Activated CD4-positive, CD25-positive, alpha-beta regulatory T cell treated with anti-CD3 and anti-CD28 coated beads, Interleukin-2, amount 50 U/mL, for 72 hours (primary cell): ENCODE results near the gene TGM1.
"Not testable (repeated sequence)": the region's sequence is repeated elsewhere in the genome, so short reads cannot be mapped to it uniquely, and the experiment has no call there.

Source experiments
- DNase-seq: peaks from one replicate; pipeline ENCODE4 v3.0.0; 2021

Gene TGM1

DNA sequence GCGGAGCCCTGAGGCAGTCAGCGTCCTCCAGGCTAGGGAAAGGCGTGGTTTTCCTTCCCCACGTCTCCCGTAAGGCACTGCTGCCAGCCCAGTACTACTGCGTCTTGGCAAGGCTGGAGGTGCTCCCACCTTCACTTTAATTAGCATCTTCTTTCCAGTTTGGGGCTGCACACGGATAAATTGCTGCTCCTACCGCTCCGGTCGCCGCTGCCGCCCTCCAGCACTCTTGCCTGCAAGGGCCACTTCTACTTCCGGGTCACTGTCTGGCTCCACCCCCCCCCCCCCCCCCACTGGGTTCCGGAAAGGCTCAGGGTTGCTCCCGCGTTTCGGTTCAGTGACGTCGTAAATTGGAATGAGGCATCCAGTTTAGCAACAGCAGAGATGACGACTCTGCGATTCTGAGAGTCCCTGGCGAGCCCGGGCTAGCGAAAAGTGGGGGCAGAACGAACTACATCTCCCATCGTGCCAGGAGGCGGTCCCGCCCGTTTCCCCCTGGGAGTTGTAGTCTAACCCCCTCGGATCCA is 30.8 kb downstream of the TGM1 start, which contains the start of gene NEDD8:
Gene NEDD8 (minus strand): TSS at position 247 of the 524 bp plus-strand sequence. CDS start 100 bp downstream, at position 147.
- DNase-seq = peak; percentile 78

DNA sequence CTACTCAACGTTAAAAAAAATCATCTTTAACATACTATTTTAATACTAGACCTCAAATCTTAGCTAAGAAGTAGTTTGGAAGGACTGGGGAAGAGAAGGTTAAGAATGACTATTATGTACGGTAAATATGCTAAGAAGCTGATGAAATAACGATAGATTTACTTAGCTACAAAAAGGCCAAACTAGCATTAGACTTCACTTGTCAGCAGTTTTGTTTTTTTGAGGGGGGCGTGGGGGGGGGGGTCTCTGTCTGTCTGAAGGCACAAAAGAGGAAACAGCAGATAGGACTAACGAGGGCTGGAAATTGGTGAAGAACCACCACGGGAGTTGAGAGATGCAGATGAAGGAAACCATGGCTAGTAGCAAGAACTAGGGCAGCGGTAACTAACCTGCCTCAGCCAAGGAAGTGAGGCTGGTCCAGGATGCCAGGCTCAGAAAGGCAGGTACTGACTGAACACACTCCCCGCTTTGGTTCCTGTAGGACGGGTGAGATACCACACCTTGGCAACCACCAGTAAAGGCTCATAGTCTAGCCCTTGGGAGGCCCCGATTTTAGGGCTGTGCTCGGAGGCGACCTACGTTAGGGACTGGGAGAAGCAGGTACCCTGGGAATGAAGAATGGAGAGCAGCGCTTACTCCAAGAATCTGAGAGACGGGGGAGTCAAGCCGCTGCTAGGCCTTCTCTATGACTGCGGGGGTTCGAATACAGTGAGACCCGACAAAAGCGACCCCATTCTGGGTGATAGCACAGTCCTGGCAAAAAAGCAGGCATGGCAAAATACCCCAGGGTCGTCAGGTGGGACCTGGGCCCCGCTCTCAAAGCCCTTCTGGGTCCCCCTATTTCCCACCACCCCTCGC is 31.5 kb downstream of the TGM1 start:
- no peak for DNase-seq

DNA sequence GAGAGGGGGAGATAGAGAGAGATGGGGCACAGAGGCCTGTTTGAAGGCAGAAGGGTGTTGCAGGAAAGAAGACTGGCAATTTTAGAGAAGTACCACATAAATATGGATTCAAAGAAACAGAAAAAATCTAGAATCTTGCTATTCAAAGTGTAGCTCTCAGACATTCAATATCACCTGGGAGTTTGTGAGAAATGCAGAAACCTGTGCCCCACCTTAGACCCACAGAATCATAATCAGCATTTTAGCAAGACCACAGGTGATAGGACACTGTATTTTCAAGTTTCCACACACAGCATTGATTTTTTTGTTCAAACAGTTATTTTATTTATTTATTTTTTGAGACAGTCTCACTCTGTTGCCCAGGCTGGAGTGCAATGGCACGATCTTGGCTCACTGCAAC is 34.1 kb downstream of the TGM1 start:
- DNase-seq = no peak

DNA sequence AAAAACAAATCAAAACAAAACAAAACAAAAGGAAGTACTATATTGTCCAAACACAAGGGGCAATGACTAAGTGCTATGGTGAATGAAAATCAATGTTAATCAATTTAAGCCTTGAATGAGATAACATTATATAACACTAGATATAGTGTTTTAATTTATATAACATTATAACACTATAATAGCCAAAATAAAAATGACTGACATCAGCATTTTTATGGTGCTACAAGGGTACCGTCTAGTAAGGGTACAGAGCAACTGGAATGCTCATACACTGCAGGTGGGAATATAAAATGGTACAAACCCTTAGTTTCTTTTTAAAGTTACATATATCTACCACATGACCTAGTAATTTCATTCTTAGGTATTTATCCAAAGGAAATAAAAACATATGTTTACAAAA is 36.5 kb downstream of the TGM1 start:
- DNase-seq = no peak

- DNase-seq = no peak
Measured at GRCh38 chr14:24224618-24225071, 38.3 kb downstream of the TGM1 start.

- not testable (repeated sequence) for DNase-seq
Measured at GRCh38 chr14:24222987-24223386, 40.0 kb downstream of the TGM1 start.

- no peak for DNase-seq
Measured at GRCh38 chr14:24219521-24219920, 43.5 kb downstream of the TGM1 start.

DNA sequence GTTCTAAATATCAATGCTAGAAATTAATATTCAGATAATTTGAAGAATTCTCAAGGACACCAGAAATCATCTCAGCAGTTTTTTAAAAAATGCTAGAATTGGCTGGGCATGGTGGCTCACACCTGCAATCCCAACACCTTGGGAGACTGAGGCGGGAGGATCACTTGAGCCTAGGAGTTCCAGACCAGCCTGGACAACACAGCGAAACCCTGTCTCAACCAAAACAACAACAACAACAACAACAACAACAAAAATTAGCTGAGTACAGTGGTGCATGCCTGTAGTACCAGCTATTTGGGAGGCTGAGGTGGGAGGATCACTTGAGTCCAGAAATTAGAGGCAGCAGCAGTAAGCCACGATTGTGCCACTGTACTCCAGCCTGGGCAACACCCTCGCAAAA is 43.9 kb downstream of the TGM1 start:
- DNase-seq = no peak

- not testable (repeated sequence) for DNase-seq
Measured at GRCh38 chr14:24216876-24217275, 46.1 kb downstream of the TGM1 start.

DNA sequence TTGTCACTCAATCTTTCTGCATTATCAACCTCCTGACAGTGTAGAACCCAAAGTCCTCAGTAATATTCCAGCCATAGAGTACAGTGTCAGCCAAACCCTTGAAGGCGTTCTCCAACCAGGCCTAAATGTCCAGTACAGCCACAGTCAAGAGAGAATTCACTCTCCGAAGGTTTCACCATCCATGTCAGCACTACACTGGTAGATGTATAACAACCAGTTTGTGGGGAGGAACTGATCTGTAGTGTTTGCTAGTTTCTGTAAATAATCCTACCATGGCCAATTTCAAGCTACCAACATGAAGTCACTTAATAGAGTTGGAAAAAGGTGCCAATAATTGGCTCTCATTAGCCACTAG is 46.7 kb downstream of the TGM1 start:
- no peak for DNase-seq

- peak; percentile 79 for DNase-seq
Measured at GRCh38 chr14:24215495-24216344, 47.3 kb downstream of the TGM1 start, which contains the start of gene MDP1. MDP1 (minus strand) TSS chr14:24216066; CDS start chr14:24215955, 111 bp downstream.

DNA sequence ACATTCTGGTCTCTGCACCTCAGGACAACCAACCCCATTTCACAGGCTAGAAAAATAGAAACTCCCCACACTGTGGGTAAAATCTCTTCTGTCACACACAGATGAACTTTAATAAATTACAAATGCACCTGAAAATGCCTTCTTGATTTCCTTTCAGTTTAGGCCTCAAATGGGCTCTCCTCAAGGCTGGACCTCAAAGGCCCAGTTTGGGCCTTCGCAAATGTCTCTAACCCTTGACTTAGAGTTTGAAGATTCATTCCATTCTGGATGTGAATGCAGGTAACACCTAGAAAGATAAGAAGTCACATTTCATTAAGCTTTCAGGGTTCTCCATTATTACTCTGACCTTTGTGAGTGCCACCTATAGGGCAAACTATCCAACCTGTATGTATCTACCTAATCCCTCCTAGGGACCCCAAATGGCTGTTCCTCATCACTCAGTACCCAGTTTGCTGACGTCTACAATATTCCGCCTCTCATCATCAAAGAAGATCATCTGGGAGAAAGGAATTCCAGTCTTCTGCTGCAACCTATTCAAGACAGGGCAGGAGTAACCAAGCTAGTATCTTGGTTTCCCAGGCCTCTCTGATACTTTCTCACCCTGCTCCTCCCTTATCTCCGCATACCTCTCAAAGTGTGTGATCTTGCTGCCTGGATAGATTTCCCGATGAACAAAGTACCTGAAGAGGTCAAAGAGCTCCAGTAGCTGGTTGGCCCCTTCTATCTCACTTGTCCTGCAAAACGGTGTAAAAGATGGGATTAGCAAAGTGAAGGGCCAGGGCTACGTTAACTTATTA is 48.9 kb downstream of the TGM1 start:
- DNase-seq = no peak

DNA sequence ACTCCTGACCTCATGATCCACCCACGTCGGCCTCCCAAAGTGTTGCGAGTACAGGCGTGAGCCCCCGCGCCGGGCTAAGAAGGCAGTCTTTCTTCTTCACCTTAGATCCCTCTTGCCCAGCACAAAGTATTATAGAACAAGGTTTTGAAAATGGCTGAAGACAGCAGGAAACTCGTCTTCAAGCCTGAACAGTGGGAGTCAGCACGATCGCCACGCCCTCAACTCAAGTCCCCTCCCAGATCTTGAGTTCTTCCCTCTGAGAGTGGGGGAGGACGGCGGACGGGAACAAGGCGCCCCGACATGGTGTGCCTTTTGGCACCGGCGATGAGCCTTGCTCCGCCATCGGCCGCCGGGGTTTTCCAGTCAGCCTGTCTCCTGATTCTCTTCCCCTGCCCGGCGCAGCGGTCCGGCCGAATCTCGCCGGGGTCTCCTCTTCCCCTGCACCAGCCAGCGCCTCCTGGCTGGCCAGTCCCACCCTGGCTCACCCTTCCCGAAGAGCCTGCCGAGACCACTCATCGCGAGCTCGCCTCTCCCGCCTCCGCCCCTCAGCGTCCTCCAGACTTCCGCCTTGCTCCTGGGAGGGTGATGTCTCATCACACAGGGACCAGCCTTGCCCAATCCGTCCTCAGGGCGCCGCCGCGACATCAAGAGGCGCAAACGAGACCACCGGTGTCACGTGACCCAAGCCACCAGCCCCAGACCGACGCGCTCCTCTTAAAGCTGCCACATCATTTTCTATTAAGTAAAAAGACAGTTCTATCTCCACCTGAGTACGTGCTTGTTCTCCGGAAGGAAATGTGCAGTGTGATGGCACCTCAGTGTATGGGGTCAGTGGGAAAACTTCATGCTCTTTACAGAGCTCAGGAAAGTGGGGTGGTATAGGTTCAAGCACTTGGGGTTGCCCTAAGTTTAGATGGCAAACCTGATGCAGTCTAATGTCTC is 49.8 kb downstream of the TGM1 start, which contains the start of gene CHMP4A:
Gene CHMP4A (minus strand): TSS at position 565 of the 942 bp plus-strand sequence. CDS start 49 bp downstream, at position 516.
- peak; percentile 91 for DNase-seq

DNA sequence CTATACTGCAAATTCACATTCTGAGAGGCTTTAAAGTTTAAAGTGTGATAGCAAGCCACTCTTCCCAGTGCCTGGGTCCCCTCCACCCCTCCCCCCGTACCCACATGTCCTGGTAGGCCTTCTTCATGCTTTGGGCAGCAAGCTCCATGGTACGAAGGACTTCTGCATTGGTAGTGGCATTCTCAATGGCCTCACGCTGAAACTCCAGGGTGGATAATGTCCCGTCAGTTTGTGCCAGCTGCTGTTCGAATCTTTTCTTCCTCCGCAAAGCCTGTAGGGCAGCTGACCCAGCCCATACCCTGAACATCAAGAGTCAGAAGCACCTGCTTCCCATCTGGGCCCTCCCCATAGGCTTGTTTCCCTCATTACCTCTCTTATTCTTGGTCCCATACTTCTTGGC is 51.7 kb downstream of the TGM1 start:
- DNase-seq = no peak

GRCh38 chr14:24207625-24208024 is 55.4 kb downstream of the TGM1 start:
- DNase-seq = no peak

GRCh38 chr14:24207104-24207551 is 55.8 kb downstream of the TGM1 start:
- no peak for DNase-seq

DNA sequence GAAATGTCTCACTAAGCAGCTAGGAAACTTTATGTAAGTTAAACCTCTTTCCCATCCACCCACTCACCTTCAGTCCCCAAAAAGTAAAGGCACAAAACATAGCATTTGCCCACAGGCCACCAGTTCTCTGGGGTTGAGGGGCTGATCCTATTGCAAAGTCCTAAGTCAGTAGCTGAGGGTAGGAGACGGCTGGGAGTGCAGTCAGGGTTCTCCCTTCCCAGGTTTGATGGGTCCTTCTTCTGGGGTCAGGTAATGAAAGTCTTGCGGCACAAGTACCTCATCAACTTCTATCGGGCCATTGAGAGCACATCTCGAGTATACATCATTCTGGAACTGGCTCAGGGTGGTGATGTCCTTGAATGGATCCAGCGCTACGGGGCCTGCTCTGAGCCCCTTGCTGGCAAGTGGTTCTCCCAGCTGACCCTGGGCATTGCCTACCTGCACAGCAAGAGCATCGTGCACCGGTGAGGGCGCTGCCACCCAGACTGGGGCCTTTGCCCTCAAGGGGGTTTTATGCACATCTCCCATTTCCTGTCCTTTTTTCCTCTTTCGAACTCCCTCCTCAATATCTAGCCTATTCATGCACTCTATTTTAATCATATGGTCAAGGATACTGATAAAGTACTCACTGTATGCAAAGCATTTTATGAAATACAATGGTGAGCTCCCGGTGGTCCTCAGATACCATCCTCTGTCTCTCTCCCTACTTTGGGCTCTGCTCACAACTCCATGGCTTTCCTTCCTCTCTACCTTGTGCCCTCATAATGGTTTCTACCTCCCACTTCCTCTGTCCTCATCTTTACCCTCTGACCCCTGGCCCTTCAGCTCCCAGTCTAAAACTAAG is 56.5 kb downstream of the TGM1 start:
- no peak for DNase-seq

DNA sequence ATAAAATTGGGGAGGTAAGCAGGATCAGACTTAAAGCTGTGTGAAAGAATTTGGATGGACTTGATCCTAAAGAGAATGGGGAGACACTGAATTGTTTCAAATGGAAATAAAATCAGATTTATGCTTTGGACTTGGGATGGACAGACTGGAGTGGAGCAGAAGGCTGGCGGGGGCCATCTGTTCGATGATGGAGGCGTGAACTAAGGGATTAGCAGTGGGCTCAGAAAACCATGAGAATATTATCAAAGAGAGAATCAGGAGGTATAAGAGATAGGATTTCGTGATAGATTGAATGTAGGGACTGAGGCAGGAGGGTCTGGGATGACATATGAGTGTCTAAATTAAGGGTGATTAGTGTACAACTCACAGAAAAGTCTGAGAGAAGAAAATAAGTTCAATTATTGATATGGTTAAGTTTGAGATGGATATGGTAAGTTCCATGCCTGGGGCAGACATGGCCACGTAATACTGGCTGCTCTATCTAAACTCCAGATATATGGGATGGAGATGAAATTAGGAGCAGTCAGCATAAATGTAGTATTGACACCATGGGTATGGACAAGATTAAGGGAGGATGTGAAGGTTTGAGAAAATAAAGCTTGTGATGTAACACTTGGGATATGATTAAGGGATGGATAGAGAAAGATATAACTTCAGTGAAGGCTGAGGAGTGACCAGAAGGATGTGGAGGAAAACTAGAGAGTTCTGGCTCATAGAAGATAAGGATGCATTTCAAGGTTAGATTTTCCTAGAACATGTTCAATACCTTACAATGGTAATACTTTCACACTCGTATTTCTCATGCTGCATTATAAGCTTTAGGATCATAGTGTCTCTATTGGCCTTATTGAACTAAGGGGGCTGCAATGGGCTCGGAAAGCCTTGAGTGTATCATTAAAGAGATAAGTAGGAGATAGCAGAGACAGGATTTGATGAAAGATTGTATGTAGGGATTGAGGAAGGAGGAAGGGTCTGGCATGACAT is 58.5 kb downstream of the TGM1 start:
- no peak for DNase-seq
